HG03097 (cell line): ENCODE measurements around the gene STUB1.

ENCODE experiments used
- ATAC-seq: cut with Tn5 transposase; IDR thresholded peaks from one replicate; pipeline ENCODE4 v1.9.1; 2021; ENCODE audit not compliant: unreplicated experiment, low FRiP score

STUB1 gene

GRCh38 chr16:662597-662996, 17.6 kb upstream of the STUB1 start:
- ATAC-seq: no peak

DNA sequence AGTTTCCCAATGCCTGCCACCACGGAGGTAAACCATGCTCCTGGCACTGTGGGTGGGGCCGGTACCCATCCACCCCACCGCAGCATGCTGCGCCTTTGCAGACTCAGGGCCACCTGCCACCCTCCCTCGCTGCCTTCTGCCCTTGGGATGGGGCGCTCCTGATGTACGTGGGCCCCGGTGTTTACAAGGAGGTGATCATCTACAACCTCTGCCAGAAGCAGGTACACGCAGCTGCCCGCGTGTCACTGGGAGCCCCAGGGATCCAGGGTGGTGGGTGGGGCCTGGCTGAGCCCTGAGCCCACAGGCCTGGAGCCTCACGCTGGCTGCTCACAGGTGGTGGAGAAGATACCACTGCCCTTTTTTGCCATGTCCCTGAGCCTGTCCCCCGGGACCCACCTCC, 13.6 kb upstream of the STUB1 start:
- ATAC-seq: no peak

DNA sequence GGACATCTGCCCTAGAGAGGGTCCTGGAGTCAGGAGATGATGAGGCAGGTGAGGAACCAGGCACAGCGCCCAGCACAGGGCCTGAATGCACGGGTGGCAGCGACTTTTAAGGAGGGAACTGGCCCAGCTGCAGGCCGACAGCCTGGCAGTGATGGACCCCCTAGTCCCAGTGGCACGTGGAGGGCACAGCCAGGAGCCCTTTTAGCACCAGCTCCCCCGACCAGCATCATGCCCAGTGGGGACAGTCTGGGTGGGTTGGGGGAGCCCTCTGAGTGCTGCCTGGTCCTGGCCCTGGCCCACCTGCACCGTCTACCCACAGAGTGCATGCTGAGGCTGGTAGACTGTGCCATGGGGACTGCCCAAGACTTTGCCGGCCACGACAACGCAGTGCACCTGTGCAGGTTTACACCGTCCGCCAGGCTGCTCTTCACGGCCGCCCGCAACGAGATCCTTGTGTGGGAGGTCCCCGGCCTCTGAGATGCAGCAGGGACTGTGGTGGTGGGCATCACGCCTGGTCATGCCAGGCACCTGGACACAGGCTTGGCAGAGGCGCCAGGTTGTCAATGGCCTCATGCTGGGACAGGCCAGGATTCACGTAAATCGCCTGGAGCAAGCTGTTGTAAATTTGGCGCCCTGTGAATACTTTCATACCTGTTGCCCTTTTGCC, 13.0 kb upstream of the STUB1 start:
- ATAC-seq: no peak

- ATAC-seq: peak; percentile 82
Measured at GRCh38 chr16:667780-668518, 12.3 kb upstream of the STUB1 start, which contains the start of gene RHOT2. RHOT2 (plus strand) TSS chr16:668132; CDS start chr16:668200, 68 bp downstream.

- ATAC-seq: peak; percentile 4
Measured at GRCh38 chr16:668519-669171, 11.6 kb upstream of the STUB1 start.

- no peak for ATAC-seq
Measured at GRCh38 chr16:669666-670065, 10.5 kb upstream of the STUB1 start.

GRCh38 chr16:670485-671352, 9.5 kb upstream of the STUB1 start:
- no peak for ATAC-seq

GRCh38 chr16:671353-672131, 8.7 kb upstream of the STUB1 start:
- ATAC-seq: no peak

- ATAC-seq: no peak
Measured at GRCh38 chr16:672371-672770, 7.8 kb upstream of the STUB1 start.

DNA sequence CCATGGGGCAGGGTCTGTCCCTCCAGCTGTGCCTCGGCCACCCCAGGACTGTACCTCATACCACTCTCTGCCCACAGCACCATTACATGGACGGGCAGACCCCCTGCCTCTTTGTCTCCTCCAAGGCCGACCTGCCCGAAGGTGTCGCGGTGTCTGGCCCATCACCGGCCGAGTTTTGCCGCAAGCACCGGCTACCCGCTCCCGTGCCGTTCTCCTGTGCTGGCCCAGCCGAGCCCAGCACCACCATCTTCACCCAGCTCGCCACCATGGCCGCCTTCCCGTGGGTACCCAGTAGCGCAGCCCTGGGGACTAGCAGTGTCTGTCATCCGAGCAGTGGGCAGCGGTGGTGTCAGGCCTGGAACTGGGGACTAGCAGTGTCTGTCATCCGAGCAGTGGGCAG, 7.4 kb upstream of the STUB1 start:
- no peak for ATAC-seq

GRCh38 chr16:673399-673991, 6.7 kb upstream of the STUB1 start:
- ATAC-seq: no peak

DNA sequence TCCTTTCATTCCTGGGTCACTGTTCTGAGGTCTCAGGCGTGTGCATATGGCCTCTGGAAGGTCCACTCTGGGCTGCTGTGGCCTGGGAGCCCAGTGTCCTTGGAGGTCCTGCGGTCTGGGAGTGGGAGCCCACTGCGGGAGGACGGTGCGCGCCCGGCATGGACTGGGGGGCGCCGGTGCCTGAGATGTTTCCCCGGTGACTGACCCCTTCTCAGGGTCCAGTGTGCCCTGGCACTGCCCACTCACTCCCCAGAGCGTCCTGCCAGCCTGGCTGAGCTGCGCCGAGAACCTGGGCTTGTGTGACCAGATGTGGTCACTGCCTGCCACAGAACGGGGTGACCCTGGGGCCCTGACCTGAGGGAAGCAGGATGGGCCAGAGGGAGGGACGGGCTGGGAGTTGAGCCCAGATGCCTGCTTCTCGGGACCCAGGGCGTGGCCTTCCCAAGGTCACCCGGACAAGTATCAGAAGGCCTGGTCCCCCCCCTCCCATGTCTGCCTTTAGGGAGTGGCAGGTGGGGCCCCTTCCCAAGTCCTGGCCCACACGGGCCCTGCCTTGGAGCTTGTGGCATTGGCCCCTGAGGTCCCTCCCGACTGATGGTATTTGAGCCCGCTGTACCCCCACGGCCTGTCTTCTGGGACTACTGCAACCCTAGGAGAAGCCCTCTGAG, 5.9 kb upstream of the STUB1 start:
- no peak for ATAC-seq

DNA sequence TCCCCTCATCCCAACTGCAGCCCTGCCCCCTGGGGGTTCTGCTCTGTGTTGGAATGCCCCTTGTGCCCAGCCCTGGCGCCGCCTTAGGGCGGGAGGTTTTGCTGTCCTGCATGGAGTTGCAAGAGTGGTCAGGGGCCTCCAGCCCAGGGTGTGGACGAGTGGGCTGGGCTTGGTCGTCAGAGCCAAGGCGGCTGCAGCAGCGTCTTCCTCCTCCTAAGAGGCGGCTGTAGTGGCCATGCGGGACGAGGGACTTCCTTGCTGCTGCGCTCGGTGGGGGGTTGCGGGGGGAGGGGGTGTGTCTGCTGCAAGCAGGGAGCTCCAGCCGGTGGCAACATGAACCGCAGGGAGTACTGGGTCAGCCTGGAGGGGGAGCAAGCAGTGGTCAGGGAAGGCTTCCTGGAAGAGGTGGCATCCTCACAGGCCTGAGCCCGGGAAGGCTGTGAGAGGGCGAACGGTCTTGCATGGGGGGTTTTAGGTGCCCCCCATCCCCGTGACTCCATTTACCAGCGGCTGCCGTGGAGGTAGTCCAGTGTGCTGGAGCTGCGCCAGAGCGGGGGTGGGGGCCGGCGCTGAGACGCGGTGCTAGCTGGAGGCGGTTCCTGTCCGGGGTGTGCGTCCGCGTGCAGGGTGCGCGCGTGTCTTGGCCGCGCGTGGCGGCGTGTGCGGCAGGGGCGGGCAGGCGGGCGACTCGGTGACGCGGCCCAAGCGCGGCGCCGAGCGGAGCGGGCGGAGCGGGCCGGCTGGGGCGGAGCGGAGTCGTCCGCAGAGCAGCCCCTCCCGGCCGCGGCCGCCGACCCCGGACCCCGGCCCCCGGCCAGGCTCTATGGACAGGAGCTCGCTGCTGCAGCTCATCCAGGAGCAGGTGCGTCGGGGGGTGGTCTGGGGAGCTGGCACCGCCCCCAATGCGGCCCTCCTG, 5.0 kb upstream of the STUB1 start, which contains the start of gene RHBDL1:
TSS of gene RHBDL1 (plus strand) at position 704 of the 916 bp plus-strand sequence. CDS start at position 824, 120 bp downstream.
- ATAC-seq: no peak

DNA sequence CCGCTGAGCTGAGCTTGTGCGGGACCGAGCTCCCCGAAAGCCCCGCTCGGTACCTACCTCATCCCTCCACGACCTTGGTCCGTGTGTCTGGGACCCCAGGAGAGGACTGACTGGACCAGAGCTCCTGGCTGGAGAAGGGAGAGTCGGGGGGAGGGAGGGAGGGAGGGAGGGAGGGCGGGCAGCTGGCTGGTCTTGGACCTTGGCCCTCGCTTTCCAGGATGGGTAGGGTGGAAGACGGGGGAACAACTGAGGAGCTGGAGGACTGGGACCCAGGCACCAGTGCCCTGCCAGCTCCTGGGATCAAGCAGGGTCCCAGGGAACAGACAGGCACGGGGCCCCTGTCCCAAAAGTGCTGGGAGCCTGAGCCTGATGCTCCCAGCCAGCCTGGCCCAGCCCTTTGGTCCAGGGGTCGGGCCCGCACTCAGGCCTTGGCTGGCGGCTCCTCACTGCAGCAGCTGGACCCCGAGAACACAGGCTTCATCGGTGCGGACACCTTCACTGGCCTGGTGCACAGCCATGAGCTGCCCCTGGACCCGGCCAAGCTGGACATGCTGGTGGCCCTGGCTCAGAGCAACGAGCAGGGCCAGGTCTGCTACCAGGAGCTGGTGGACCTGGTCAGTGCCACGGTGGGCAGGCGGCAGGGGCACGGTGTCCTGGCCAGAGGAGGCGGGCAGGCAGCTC, 4.2 kb upstream of the STUB1 start:
- ATAC-seq: no peak

DNA sequence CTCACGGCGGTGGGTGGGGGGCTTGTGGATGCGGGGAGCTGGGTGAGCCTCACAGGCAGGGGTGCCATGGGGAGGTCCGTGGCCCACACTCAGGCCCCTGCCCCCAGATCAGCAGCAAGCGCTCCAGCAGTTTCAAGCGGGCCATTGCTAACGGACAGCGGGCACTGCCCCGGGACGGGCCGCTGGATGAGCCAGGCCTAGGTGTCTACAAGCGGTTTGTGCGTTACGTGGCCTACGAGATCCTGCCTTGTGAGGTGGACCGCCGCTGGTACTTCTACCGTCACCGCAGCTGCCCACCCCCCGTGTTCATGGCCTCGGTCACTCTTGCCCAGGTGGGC, 3.7 kb upstream of the STUB1 start:
- no peak for ATAC-seq

- ATAC-seq: no peak
Measured at GRCh38 chr16:676913-677312, 3.3 kb upstream of the STUB1 start.
